ENCODE results near the gene KLHL20.
"Not testable (repeated sequence)": the region's sequence is repeated elsewhere in the genome, so short reads cannot be mapped to it uniquely, and the experiment has no call there.

KLHL20 gene

DNA sequence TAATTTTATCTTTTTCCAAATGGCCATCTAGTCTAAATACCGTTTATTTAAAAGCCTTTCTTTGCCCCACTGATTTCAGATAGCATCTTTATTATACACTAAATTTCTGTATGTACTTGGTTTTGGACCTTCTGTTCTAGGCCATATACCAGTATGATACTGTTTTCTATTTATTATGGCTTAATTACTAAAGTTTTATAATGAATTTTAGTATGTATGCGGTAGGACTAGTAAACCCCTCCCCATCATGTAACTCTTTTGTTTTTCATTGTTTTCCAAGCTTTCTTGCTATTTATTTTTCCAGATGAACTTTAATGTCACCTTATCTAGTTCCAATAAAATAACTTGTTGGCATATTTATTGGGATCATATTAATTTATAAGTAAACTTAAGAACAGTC, 29.9 kb downstream of the KLHL20 start:
- H3K36me3 ChIP-seq = peaks cover 7% of the 10 kb centered on the region
- no peaks in the 10 kb centered on the region for H3K9me3 ChIP-seq
- H3K27me3 ChIP-seq = no peaks in the 10 kb centered on the region
- no peak overlapping the region for H3K4me3 ChIP-seq (ENCODE audit: low read depth in 1 of 2, low read length in 1 of 2)
- no peak for TF ChIP-seq CTCF (IDR thresholded peaks at IDR 0.05)
- H3K4me1 ChIP-seq (ENCODE audit: control insufficient read depth in 1 of 2, insufficient read depth in 1 of 2, low read depth in 1 of 2, low read length in 1 of 2) = no peaks in the 10 kb centered on the region
- no peak overlapping the region for H3K27ac ChIP-seq

DNA sequence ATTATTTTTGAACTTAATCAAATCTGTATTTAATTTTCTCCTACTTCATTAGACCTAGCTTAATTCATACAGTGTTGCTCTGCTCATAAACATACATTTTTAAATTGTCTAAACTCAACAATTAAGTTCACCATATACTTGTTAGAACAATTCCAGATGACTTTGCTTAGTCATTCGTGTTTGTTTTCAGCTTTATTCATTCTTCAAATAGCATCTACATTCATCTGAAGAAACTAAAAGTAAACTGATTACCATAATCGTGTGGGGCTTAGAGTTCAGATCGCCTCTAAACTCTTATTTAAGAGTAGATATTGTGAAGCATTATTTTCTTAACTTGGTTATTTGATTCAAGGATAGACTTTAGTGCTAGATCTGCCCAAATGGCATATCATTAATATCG, 34.4 kb downstream of the KLHL20 start:
- no peak overlapping the region for H3K27ac ChIP-seq
- H3K4me3 ChIP-seq (ENCODE audit: low read depth in 1 of 2, low read length in 1 of 2) = no peak overlapping the region
- no peaks in the 10 kb centered on the region for H3K27me3 ChIP-seq
- H3K9me3 ChIP-seq = no peaks in the 10 kb centered on the region
- no peaks in the 10 kb centered on the region for H3K4me1 ChIP-seq (ENCODE audit: control insufficient read depth in 1 of 2, insufficient read depth in 1 of 2, low read depth in 1 of 2, low read length in 1 of 2)
- TF ChIP-seq CTCF (IDR thresholded peaks at IDR 0.05) = no peak
- peaks cover 24% of the 10 kb centered on the region for H3K36me3 ChIP-seq

- TF ChIP-seq CTCF (IDR thresholded peaks at IDR 0.05) = no peak
- no peaks in the 10 kb centered on the region for H3K4me1 ChIP-seq (ENCODE audit: control insufficient read depth in 1 of 2, insufficient read depth in 1 of 2, low read depth in 1 of 2, low read length in 1 of 2)
- H3K27ac ChIP-seq = no peak overlapping the region
- no peak overlapping the region for H3K4me3 ChIP-seq (ENCODE audit: low read depth in 1 of 2, low read length in 1 of 2)
- peaks cover 63% of the 10 kb centered on the region for H3K36me3 ChIP-seq
- no peaks in the 10 kb centered on the region for H3K9me3 ChIP-seq
- H3K27me3 ChIP-seq = no peaks in the 10 kb centered on the region
Observed at GRCh38 chr1:173753830-173754229, 39.0 kb downstream of the KLHL20 start.

GRCh38 chr1:173757666-173758065, 42.9 kb downstream of the KLHL20 start:
- no peak for TF ChIP-seq CTCF (IDR thresholded peaks at IDR 0.05)
- H3K4me1 ChIP-seq (ENCODE audit: control insufficient read depth in 1 of 2, insufficient read depth in 1 of 2, low read depth in 1 of 2, low read length in 1 of 2) = no peaks in the 10 kb centered on the region
- H3K9me3 ChIP-seq = no peaks in the 10 kb centered on the region
- H3K4me3 ChIP-seq (ENCODE audit: low read depth in 1 of 2, low read length in 1 of 2) = no peak overlapping the region
- H3K36me3 ChIP-seq = peaks cover 59% of the 10 kb centered on the region
- no peak overlapping the region for H3K27ac ChIP-seq
- no peaks in the 10 kb centered on the region for H3K27me3 ChIP-seq

- Histone ChIP-seq H3K27ac (no peak overlapping the region), H3K4me1 (ENCODE audit: control insufficient read depth in 1 of 2, insufficient read depth in 1 of 2, low read depth in 1 of 2, low read length in 1 of 2) (no peaks in the 10 kb centered on the region), H3K36me3 (peaks cover 54% of the 10 kb centered on the region), H3K27me3 (no peaks in the 10 kb centered on the region), H3K4me3 (ENCODE audit: low read depth in 1 of 2, low read length in 1 of 2) (no peak overlapping the region), H3K9me3 (no peaks in the 10 kb centered on the region)
- TF ChIP-seq CTCF (IDR thresholded peaks at IDR 0.05) = no peak
Observed at GRCh38 chr1:173758110-173758509, 43.3 kb downstream of the KLHL20 start.

DNA sequence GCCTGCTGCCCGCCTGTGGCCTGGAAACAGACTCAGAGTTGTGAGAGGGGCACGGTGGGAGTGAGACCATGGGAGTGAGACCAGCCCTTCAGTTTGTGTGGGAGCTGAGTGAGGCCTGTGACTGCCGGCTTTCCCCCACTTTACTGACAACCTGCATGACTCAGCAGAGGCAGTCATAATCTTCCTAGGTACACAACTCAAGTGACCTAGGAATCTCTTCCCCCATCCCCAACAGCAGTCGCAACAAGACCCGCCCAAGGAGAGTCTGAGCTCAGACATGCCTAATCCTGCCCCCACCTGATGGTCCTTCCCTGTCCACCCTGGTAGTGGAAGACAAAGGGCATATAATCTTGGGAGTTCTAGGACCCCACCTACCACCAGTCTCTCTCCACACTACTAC, 44.2 kb downstream of the KLHL20 start:
- H3K4me3 ChIP-seq (ENCODE audit: low read depth in 1 of 2, low read length in 1 of 2) = no peak overlapping the region
- no peaks in the 10 kb centered on the region for H3K4me1 ChIP-seq (ENCODE audit: control insufficient read depth in 1 of 2, insufficient read depth in 1 of 2, low read depth in 1 of 2, low read length in 1 of 2)
- no peak overlapping the region for H3K27ac ChIP-seq
- H3K27me3 ChIP-seq = no peaks in the 10 kb centered on the region
- peaks cover 47% of the 10 kb centered on the region for H3K36me3 ChIP-seq
- TF ChIP-seq CTCF (IDR thresholded peaks at IDR 0.05) = no peak
- no peaks in the 10 kb centered on the region for H3K9me3 ChIP-seq

- H3K27ac ChIP-seq; H3K27me3 ChIP-seq; H3K4me3 ChIP-seq (ENCODE audit: low read depth in 1 of 2, low read length in 1 of 2); H3K4me1 ChIP-seq (ENCODE audit: control insufficient read depth in 1 of 2, insufficient read depth in 1 of 2, low read depth in 1 of 2, low read length in 1 of 2); H3K9me3 ChIP-seq: not testable (repeated sequence)
- peaks cover 20% of the 10 kb centered on the region for H3K36me3 ChIP-seq
Observed at GRCh38 chr1:173764331-173764730, 49.5 kb downstream of the KLHL20 start.
